NCI-H345 treated with DMSO at 0.1 percent for 48 hours (cell line): ENCODE measurements around the gene SLC44A4.
A peak's percentile ranks its signal among the peaks of the same experiment; 100 is the strongest.
"Not testable (repeated sequence)": the region's sequence is repeated elsewhere in the genome, so short reads cannot be mapped to it uniquely, and the experiment has no call there.

Experiments used
- DNase-seq: peaks from one replicate; lab custom pipeline; 2025; ENCODE audit not compliant: unreplicated experiment; lab: John Stamatoyannopoulos, UW

The SLC44A4 gene

DNA sequence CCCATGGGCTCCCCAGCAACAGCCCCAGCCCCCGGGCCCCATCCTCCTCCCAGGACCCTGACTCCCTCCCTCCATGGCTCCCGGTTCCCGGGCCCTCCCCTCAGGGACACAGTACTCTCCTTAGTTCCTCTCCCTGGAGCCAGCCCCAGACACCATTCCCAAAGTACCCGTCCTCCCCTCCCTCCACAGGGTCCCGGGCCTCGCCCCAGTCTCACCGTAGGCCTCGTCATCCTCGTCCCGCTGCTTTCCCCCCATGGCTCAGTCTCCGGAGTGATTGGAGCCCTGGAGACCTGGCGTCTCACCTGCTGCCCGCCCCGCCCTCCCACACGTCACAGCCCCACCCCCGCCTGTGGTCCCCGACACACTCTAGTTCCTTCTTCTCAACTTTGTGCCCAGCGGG is at the start of gene SLC44A4:
Gene SLC44A4 (minus strand): TSS at position 272 of the 400 bp plus-strand sequence. CDS start 17 bp downstream, at position 255.
- no peak for DNase-seq

DNA sequence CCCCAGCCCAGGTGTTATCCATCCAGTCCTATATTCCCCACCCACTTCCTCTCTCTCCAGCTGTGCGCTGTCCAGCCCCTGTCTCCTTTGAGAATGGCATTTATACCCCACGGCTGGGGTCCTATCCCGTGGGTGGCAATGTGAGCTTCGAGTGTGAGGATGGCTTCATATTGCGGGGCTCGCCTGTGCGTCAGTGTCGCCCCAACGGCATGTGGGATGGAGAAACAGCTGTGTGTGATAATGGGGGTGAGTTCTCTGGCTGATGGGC is 49.8 kb upstream of the SLC44A4 start:
- DNase-seq, result no peak

DNA sequence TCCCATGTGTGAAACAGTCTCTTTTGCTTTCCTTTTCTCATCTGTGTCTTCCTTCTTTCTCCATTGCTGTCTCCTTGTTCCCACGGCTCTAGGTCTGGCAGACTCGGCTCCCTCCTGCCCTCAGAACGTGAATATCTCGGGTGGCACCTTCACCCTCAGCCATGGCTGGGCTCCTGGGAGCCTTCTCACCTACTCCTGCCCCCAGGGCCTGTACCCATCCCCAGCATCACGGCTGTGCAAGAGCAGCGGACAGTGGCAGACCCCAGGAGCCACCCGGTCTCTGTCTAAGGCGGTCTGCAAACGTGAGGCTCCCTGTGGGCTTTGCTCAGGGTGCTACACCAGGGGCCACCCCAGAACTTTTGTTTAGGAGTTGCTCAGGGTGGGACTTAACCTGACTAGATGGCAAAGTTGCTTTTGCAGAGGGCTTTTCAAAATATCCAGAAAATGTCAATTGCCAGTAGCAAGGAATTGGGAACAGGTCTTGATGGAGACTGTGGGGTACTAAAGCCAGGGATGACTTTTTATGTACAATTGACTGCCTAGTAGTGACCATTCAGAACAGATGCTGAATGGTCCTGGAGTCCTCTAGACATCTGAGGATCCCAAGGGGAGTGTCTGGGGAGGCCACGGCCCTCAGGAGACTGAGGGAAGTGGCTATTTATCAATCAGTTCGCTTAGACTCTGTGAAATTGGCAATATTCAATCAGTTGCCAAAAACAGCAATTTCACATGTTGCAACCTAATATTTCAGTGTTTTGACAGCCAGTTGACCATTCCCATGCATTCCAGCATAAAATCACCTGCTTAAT is 49.3 kb upstream of the SLC44A4 start:
- no peak for DNase-seq

DNA sequence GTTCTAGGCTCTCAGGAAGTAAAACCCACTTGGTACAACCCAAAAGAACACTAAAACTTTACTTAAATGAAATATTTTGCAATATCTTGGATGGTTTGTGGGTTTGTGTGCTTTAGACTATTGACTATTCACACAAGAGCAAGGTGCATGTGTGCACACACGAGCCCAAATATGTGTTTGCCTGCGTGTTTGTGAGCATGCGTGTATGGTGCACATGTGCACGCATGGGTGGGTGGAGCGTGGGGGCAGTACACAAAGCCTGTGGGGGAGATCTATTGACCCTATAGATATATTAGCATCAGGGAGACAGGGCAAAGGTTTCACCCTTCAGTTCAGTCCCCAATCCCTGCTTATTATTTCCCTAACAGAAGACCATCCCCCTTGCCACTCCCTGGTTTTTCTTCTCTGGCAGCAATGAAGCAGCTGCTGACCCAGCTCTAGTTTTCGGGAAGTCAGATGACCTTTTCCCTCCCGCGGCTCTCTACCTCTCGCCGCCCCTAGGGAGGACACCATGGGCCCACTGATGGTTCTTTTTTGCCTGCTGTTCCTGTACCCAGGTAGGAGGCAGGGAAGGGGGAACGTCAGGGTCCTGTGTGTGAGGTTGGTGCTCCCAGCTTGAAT is 48.6 kb upstream of the SLC44A4 start, which contains the start of gene C2:
Gene C2 (plus strand): TSS at position 476 of the 621 bp plus-strand sequence. CDS start 36 bp downstream, at position 512.
- DNase-seq, result no peak

DNA sequence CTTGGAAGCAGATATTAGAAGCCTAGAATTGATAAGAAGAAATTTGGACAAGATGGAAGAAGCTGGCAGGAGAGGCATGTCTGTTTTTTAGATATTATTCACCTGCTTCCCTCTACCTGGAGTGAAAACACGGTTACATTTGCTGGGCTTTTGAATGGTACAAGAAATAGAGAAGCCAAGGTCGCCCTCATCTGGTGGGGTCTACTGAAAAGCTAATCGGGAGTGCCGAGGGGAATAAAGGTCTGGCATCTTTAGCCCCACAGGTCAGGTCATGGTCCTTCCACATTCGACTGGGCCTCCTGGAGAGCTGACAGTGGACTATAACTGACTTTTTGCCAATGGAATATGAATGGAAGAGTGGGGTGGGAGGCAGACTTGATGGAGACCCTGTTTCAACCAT is 44.1 kb upstream of the SLC44A4 start:
- DNase-seq, result no peak

DNA sequence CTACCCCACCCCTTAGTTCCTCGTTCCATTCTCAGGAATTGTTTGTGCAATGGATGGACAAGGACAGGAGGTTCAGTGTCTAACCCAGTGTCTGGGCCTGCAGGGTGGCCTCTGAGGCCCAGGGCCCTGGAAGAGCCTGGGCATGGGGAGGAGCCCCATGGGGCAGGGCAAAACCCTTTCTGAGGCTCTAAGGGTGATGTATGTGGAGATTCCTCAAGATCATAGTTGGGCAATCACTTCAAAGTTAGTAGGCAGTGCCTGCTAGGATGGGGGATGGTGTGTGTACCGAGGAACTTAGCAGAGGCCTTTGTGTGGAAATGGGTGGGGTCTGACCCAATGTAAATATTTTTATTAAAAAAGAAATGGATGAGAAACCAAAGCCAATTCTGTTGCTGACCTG is 42.0 kb upstream of the SLC44A4 start:
- DNase-seq, result no peak

DNA sequence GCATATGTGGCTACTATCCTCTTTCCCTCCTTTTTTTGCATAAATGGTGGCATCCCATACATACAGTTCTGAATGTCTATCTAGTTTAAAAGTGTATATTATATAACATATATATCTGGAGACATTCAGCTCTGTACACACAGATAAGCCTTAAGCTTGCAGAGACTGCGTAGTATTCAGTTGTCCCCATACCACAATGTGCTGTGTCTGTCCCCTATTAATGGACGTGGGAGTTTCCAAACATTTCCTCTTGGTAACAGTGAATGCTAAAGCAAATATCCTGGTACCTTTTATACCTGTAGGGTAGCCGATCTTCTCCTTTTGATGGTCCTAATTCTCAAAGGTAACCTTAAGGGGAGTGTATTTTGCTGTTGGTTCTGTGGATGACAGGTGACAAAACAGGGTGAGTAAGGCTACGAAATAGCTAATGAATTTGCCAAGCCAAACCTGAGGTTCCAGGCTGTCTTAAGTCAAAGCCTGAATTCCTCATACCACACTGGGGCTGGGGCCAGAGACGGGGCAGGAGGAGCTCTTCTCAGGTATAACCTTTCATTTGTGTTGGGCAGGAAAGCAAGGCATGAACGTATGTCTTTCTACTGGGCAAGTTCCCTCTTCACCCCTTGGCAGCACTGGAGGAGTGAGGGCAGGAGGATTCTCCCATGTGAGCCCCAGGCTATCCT is 41.0 kb upstream of the SLC44A4 start:
- no peak for DNase-seq

DNA sequence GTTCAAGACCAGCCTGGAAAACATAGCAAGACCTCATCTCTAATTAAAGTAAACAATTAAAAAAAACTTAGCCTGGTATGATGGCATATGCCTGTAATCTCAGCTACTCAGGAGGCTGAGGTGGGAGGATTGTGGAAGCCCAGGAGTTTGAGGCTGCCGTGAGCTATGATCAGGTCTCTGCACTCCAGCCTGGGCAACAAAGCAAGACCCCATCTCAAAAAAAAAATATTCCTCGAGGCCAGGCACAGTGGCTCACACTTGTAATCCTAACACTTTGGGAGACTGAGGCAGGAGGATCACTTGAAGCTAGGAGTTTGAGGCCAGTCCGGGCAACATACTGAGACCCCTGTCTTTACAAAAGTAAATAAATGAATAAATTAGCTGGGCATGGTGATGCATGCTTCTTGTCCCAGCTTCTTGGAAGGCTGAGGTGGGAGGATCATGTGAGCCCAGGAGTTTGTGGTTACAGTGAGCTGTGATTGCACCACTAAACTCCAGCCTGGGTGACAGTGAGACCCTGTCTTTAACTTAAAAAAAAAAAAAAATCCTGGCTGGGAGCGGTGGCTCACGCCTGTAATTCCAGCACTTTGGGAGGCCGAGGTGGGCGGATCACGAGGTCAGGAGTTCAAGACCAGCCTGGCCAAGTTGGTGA is 39.4 kb upstream of the SLC44A4 start:
- DNase-seq, result no peak

DNA sequence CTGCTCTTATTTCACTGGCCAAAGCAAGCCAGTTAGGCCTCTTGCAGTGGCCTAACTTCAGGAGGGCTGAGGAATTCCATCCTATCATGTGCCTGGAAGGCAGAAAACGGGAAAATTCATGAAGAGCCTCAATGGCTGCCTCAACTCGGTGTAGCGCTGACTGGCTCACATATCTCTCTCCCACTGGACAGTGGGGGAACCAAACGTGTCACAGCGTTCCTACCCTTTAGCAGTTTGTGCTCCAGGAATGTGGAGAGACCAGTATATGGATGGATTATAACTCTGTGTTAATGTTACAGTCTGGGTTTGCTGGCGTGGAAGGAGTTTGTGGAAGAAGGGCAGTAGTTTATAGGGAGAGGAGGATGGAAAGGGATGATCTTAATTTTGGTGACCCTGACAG is 37.0 kb upstream of the SLC44A4 start:
- no peak for DNase-seq

DNA sequence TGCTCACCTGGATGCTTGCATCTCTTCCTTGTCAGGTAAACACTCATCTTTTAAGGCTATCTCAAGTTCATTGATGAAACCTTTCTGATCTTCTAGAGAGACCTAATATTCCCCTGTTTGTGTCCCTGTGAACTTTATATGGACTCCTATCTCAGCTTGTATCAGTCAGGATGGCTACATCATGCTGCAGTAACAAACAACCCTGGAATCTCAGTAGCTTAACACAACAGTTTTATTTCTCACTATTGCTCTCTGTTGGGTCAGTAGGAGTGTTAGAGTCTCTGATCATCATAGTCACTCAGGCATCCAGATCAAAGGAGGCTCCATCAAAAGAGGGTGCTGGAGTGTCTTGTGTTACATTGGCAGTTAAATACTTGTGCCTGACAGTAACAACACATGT is 36.6 kb upstream of the SLC44A4 start:
- no peak for DNase-seq

DNA sequence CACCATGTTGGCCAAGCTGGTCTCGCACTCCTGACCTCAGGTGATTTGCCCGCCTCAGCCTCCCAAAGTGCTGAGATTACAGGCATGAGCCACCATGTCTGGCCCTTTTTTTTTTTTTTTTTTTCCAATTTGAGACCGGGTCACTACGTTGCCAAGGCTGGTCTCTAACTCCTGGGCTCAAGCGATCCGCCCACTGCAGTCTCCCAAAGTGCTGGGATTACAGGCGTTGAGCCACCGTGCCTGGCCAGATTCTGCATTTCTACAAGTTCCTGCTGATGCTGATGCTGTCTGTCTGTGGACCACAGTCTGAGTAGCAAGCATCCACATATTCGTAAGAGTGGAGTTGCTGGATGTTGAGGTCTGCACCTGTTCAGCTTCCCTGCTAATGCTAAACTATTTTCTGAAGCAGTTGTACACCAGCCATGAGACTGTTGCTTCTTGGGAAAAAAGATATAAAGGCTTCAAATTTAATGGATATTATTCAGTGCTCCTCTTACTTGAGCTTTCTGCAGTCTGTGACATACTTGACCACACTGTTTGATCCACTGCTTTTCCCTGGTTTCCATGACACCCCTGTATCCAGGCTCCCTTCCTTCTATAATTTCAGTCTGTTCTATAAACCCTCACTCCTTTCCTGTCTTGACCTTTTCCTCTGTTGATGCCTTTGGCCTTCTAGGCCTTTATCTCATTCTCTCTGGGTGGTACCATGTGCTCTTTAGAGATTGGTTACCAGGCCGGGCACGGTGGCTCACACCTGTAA is 33.2 kb upstream of the SLC44A4 start:
- DNase-seq, result no peak

DNA sequence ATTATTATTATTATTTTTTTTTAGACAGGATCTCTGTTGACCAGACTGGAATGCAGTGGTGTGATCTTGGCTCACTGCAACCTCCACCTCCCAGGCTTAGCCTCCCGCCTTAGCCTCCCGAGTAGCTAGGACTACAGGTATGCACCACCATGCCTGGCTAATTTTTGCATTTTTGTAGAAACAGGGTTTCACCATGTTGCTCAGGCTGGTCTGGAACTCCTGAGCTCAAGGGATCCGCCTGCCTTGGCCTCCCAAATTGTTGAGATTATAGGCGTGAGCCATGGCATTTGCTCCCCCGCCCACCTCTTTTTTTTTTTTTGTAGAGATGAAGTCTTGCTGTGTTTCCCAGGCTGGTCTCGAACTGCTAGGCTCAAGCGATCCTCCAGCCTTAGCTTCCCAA is 30.5 kb upstream of the SLC44A4 start:
- DNase-seq, result not testable (repeated sequence)

DNA sequence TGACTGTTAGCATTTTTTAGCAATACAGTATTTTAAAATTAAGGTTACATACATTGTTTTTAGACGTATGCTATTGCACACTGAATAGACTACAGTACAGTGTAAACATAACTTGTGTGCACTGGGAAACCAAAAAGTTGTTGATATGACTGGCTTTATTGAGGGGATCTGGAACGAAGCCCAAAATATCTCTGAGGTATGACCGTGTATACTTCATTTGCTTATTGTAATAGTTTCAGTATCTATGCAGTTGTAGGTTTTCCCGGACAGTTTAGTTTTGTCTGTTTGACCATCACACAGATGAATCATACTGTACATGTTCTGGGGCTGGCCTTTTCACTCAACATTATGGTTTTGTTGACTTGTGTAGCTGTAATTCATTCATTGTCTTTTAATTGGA is 30.0 kb upstream of the SLC44A4 start:
- DNase-seq, result no peak

DNA sequence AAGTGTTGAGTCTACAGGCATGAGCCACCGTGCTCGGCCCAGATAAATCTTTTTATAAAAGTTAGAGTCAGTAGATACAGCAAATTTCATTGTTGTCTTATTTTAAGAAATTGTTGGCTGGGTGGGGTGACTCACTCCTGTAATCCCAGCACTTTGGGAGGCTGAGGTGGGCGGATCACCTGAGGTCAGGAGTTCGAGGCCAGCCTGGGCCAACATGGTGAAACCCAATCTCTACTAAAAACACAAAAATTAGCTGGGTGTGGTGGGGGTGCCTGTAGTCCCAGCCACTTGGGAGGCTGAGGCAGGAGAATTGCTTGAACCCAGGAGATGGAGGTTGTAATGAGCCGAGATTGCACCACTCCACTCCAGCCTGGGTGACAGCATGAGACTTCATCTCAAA is 29.5 kb upstream of the SLC44A4 start:
- not testable (repeated sequence) for DNase-seq

DNA sequence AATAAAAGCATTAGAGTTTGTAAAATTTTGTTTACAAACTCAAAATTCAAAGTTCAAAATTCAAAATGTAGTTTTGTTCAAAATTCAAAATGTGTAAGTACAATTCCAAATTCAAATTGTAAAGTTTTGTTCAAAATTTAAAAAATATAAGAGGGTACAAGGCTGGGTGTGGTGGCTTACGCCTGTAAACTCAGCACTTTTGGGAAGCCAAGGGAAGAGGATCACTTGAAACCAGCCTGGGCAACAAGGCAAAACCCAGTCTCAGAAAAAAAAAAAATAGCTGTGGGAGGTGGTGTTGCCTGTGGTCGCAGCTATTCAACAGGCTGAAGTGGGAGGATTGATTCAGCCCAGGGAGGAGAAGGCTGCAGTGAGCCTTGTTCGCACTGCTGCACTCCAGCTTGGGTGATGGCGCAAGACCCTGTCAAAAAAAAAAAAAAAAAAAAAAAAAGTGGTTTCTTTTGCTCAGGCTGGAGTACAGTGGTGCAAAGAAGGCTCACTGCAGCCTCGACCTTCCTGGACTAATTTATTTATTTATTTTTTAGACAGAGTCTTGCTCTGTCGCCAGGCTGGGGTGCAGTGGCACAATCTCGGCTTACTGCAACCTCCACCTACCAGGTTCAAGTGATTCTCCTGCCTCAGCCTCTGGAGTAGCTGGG is 28.5 kb upstream of the SLC44A4 start:
- no peak for DNase-seq

DNA sequence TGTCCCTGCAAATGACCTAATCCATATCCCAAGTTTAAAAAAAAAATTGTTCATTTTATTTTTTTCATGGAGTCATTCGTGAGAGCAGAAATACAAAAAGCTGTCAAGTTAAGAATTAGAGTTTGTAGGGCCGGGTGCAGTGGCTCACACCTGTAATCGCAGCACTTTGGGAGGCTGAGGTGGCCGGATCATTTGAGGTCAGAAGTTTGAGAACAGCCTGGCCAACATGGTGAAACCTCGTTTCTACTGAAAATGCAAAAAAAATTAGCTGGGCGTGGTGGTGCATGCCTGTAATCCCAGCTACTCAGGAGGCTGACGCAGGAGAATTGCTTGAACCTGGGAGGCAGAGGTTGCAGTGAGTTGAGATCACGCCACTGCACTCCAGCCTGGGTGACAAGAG is 27.9 kb upstream of the SLC44A4 start:
- not testable (repeated sequence) for DNase-seq

DNA sequence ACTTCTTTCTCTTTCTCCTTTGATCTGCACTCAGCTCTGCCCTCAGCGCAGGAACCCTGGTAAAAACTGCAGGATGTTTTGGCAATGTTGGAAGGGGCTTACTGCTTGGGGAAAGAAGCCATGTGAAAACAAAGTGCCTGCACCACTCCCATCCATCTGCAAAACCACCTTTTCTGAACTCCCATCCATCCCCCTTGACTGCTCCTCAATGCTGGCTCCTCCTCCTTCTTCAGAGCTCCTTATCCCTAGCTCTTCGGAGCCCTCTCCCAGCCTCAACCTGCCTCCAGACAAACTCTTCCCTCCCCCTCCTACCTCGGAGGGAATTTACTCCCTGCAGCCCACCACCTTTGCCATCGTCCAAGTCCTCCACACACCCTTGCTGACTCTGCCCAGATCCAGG is 27.3 kb upstream of the SLC44A4 start:
- DNase-seq, result no peak

DNA sequence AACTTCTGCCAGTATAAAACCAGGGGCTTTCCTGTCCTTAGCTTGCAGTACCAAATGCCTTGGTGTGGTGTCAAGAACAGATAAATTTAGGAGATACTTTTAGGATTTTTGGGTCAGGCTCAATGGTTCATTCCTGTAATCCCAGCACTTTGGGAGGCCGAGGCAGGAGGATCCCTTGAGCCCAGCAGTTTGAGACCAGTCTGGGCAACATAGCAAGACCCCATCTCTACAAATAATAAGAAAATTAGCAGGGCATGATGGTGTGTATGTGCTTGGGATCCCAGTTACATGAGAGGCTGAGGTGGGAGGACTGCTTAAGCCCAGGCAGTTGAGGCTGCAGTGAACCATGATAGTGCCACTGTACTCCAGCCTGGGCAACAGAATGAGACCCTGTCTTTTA is 26.2 kb upstream of the SLC44A4 start:
- DNase-seq, result no peak

DNA sequence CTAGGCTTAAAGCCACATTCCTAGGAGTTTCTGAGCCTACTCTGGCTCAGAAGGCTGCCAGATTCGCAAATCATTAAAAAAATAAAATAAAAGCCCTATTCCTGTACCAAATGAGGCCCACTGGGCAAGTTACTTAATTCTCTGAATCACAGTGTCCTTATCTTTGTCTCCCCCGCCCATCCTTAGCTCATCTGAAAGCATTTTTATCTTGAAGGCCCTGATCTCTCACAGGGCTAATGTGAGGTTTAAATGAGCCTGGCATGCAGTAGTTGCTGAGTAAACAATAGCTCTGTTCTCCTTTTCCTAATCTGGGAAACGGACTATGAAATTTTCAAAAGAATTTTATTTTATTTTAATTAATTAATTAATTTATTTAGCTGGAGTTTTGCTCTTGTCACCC is 25.2 kb upstream of the SLC44A4 start:
- DNase-seq, result no peak

DNA sequence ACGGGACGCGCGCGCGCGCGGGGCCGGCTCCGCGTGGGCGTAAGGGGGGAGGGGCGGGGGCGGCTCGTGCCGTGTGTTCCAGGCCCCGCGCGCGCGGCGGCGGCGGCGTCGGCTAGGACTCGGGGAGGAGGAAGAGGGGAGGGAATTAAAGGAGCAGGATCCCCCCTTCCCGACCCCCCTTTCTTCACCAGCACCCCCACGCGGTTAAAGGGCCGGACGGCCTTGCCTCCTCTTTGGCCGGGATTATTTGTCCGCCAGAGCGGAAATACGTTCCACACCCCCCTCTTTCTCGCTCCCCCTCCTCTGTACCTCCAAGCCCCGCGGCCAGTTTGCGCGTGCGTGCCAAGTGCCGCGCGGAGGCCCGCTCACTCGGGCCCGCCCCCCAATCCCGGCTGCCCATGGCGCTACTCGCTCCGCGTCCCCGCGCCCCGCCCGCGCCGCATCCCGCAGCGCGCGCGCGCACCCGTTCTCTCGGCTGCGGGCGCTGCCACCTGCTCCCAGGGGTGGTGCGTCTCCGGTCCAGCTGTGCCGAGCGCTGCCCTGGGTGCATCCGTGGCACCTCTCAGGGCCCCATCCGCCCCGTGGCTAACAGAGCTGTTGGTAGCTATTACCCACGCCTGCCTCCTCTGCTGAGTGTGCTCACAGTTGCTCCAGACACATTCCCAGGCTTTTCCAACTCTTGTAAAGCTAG is 23.3 kb upstream of the SLC44A4 start, which contains the start of gene ZBTB12:
Gene ZBTB12 (minus strand): TSS at position 134 of the 691 bp plus-strand sequence. CDS start 781 bp downstream, outside the sequence.
- peak; percentile 86 for DNase-seq
